Measurements from ENCODE around the gene SNTA1. TPM values are rescaled to one million over a fixed set of nuclear protein-coding genes. Genes with fewer than 3 reads are reported as not detected.
"Not testable (repeated sequence)": the region's sequence is repeated elsewhere in the genome, so short reads cannot be mapped to it uniquely, and the experiment has no call there.

The SNTA1 gene
- total RNA-seq, 1 donor from 2014 or later, result 19.5 TPM

DNA sequence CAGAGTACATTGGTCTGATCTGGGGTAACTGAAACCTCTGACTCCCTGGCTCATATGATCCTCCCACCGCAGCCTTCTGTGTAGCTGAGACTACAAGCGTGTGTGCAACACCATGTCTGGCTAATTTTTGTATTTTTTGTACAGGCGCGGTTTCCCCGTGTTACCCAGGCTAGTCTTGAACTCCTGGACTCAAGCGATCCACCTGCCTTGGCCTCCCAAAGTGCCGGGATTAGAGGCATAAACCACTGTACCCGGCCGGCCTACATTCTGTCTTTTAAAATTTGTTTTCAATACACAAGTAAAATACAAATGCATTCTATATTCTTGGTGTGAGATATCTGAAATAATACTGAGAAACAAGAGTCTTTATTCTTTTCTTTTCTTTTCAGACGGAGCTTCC, 44.6 kb upstream of the SNTA1 start:
- Mint-ChIP-seq H3K9me3 (no peaks in the 10 kb centered on the region), H3K4me3 (peak overlapping the region; percentile 22), H3K27me3 (no peaks in the 10 kb centered on the region), H3K27ac (peak overlapping the region; percentile 21), H3K36me3 (peaks cover 2% of the 10 kb centered on the region), H3K4me1 (ENCODE audit: unreplicated experiment) (peaks cover 5% of the 10 kb centered on the region)
- TF ChIP-seq, protein P1, sequence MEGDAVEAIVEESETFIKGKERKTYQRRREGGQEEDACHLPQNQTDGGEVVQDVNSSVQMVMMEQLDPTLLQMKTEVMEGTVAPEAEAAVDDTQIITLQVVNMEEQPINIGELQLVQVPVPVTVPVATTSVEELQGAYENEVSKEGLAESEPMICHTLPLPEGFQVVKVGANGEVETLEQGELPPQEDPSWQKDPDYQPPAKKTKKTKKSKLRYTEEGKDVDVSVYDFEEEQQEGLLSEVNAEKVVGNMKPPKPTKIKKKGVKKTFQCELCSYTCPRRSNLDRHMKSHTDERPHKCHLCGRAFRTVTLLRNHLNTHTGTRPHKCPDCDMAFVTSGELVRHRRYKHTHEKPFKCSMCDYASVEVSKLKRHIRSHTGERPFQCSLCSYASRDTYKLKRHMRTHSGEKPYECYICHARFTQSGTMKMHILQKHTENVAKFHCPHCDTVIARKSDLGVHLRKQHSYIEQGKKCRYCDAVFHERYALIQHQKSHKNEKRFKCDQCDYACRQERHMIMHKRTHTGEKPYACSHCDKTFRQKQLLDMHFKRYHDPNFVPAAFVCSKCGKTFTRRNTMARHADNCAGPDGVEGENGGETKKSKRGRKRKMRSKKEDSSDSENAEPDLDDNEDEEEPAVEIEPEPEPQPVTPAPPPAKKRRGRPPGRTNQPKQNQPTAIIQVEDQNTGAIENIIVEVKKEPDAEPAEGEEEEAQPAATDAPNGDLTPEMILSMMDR (conservative IDR thresholded peaks at IDR 0.05), result no peak
- no peak for DNase-seq (ENCODE audit: extremely low spot score, unreplicated experiment)

GRCh38 chr20:33483186-33483585, 39.6 kb upstream of the SNTA1 start:
- H3K36me3 Mint-ChIP-seq; H3K27me3 Mint-ChIP-seq; H3K9me3 Mint-ChIP-seq; DNase-seq (ENCODE audit: extremely low spot score, unreplicated experiment); H3K4me1 Mint-ChIP-seq (ENCODE audit: unreplicated experiment); H3K27ac Mint-ChIP-seq; H3K4me3 Mint-ChIP-seq: not testable (repeated sequence)

DNA sequence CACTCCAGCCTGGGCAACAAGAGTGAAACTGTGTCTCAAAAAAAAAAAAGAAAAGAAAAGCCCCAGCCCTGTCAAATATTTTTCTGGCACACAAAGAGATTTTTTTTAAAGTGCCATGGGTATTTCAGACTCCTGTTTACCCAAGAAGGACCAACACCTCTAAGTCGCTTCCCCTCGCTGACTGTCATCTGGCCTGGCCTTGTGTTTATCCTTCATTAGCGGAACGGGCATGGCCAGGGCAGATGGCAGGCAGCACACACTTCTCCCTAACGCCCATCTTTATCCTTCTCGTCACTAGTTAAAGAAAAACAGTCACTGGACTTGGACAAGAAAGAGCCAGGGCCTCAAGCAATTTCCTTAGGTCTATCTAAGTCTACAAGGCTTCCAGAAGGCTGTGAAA, 39.0 kb upstream of the SNTA1 start:
- H3K9me3 Mint-ChIP-seq, result no peaks in the 10 kb centered on the region
- no peak for DNase-seq (ENCODE audit: extremely low spot score, unreplicated experiment)
- TF ChIP-seq, protein P1 (conservative IDR thresholded peaks at IDR 0.05), result no peak
- no peaks in the 10 kb centered on the region for H3K36me3 Mint-ChIP-seq
- no peak overlapping the region for H3K4me3 Mint-ChIP-seq
- H3K4me1 Mint-ChIP-seq (ENCODE audit: unreplicated experiment), result peaks cover 9% of the 10 kb centered on the region
- H3K27ac Mint-ChIP-seq, result no peak overlapping the region
- H3K27me3 Mint-ChIP-seq, result no peaks in the 10 kb centered on the region

- TF ChIP-seq, protein P1 (conservative IDR thresholded peaks at IDR 0.05), result no peak
- no peak for DNase-seq (ENCODE audit: extremely low spot score, unreplicated experiment)
- Mint-ChIP-seq H3K4me3 (no peak overlapping the region), H3K27me3 (no peaks in the 10 kb centered on the region), H3K27ac (no peak overlapping the region), H3K36me3 (no peaks in the 10 kb centered on the region), H3K9me3 (no peaks in the 10 kb centered on the region), H3K4me1 (ENCODE audit: unreplicated experiment) (peaks cover 14% of the 10 kb centered on the region)
These were observed 37.9 kb upstream of the SNTA1 start for GRCh38 chr20:33481431-33481941.

DNA sequence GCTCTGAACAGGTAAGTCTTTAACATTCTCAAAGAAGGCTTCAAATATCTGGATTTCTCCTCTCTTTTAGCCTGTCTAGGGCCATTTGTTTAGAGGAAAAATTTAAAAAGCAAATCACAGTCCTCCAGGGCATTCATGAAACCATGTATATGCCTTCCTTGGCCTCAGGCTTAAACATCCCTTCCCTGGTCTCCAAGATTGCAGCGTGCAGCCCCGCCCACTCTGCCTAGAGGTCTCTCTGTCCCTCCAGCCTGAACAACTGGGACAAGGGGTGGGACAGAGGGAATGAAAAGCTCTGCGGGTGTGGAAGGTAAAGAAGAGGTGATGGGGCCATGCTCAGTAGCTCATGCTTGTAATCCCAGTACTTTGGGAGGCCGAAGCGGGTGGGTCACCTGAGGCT, 36.5 kb upstream of the SNTA1 start:
- H3K27me3 Mint-ChIP-seq, result no peaks in the 10 kb centered on the region
- H3K4me1 Mint-ChIP-seq (ENCODE audit: unreplicated experiment), result peaks cover 23% of the 10 kb centered on the region
- no peak overlapping the region for H3K4me3 Mint-ChIP-seq
- no peaks in the 10 kb centered on the region for H3K36me3 Mint-ChIP-seq
- H3K27ac Mint-ChIP-seq, result no peak overlapping the region
- DNase-seq (ENCODE audit: extremely low spot score, unreplicated experiment), result no peak
- TF ChIP-seq, protein P1 (conservative IDR thresholded peaks at IDR 0.05), result no peak
- H3K9me3 Mint-ChIP-seq, result no peaks in the 10 kb centered on the region

- Mint-ChIP-seq H3K4me3 (peak overlapping the region; percentile 25), H3K36me3 (no peaks in the 10 kb centered on the region), H3K27me3 (no peaks in the 10 kb centered on the region), H3K27ac (peak overlapping the region; percentile 15), H3K4me1 (ENCODE audit: unreplicated experiment) (peaks cover 18% of the 10 kb centered on the region), H3K9me3 (no peaks in the 10 kb centered on the region)
- no peak for DNase-seq (ENCODE audit: extremely low spot score, unreplicated experiment)
- TF ChIP-seq, protein P1 (conservative IDR thresholded peaks at IDR 0.05), result no peak
These were observed 34.0 kb upstream of the SNTA1 start for GRCh38 chr20:33477386-33478234.
